ACHN (cell line): ENCODE data around the gene MRPL38.

Experiments used
- DNase-seq: peaks from one replicate; pipeline ENCODE4 v3.0.0-alpha.2; 2015
- in situ Hi-C: cut with HindIII; loops from 2 replicates; pipeline ENCODE4 v1.10.0; 2017; ENCODE audit warnings: low sequenced_read_pairs, low pct_ligation_motif_present, low pct_unique_long_range_greater_than_20kb

The MRPL38 gene

GRCh38 chr17:75904749-75905521 lies at the start of gene MRPL38:
TSS of gene MRPL38 (minus strand) at chr17:75904884. CDS start at chr17:75904875, 9 bp downstream.
- peak; percentile 96 for DNase-seq
- in situ Hi-C loops = no loop called here

- in situ Hi-C loops = no loop called here
- peak; percentile 71 for DNase-seq
Observed at GRCh38 chr17:75950855-75951554, 46.3 kb upstream of the MRPL38 start.

- in situ Hi-C loops = no loop called here
Observed at GRCh38 chr17:75950421-75950820, 45.7 kb upstream of the MRPL38 start.

GRCh38 chr17:75945211-75945610 lies 40.5 kb upstream of the MRPL38 start:
- no peak for DNase-seq
- in situ Hi-C loops = no loop called here

More at GRCh38 chr17:75950421-75950820, 45.7 kb upstream of the MRPL38 start:
- no peak for DNase-seq

- in situ Hi-C loops = no loop called here
- DNase-seq = no peak
Observed at GRCh38 chr17:75943491-75943890, 38.8 kb upstream of the MRPL38 start.

GRCh38 chr17:75942473-75942872 lies 37.8 kb upstream of the MRPL38 start:
- in situ Hi-C loops = no loop called here

GRCh38 chr17:75941442-75941819 lies 36.7 kb upstream of the MRPL38 start:
- in situ Hi-C loops = no loop called here
- no peak for DNase-seq

More at GRCh38 chr17:75942473-75942872, 37.8 kb upstream of the MRPL38 start:
- DNase-seq = no peak

- DNase-seq = peak; percentile 96
- in situ Hi-C loops = no loop called here
Observed at GRCh38 chr17:75940727-75941441, 36.2 kb upstream of the MRPL38 start, which contains the start of gene FBF1. TSS of gene FBF1 (minus strand) at chr17:75941042. CDS start at chr17:75938149, 2,893 bp downstream.

GRCh38 chr17:75937652-75938051 lies 33.0 kb upstream of the MRPL38 start:
- no peak for DNase-seq
- in situ Hi-C loops = no loop called here

- no peak for DNase-seq
- in situ Hi-C loops = no loop called here
Observed at GRCh38 chr17:75933808-75934207, 29.1 kb upstream of the MRPL38 start.

GRCh38 chr17:75932852-75933251 lies 28.2 kb upstream of the MRPL38 start:
- DNase-seq = no peak
- in situ Hi-C loops = no loop called here

GRCh38 chr17:75931062-75931461 lies 26.4 kb upstream of the MRPL38 start:
- no peak for DNase-seq
- in situ Hi-C loops = no loop called here

GRCh38 chr17:75927286-75927922 lies 22.7 kb upstream of the MRPL38 start:
- in situ Hi-C loops = no loop called here
- DNase-seq = peak; percentile 19

GRCh38 chr17:75926456-75926855 lies 21.8 kb upstream of the MRPL38 start:
- in situ Hi-C loops = no loop called here
- no peak for DNase-seq

GRCh38 chr17:75925912-75926311 lies 21.2 kb upstream of the MRPL38 start:
- in situ Hi-C loops = no loop called here
- DNase-seq = no peak

GRCh38 chr17:75925103-75925502 lies 20.4 kb upstream of the MRPL38 start:
- no peak for DNase-seq
- in situ Hi-C loops = no loop called here

- no peak for DNase-seq
- in situ Hi-C loops = no loop called here
Observed at GRCh38 chr17:75922963-75923874, 18.5 kb upstream of the MRPL38 start.
